Spleen (tissue), 7 donors: ENCODE measurements around the gene PLCB3.

Experiments
- CTCF ChIP-seq, 11 experiments: fragments of 200-600 bp in 7 of 11; fragments of 450-650 bp in 4 of 11; sonication (generic) in 4 of 11; IDR thresholded peaks in 8 of 11; conservative IDR thresholded peaks in 3 of 11; 1 replicate in 7 of 11; 2 replicates in 4 of 11; pipeline versions ENCODE4 v1.4.0 to v1.8.0; 2016 to 2021; ENCODE audit warnings: antibody characterized with exemption in 11 of 11, inconsistent platforms in 4 of 11, mild to moderate bottlenecking in 1 of 11
- POLR2A ChIP-seq, 3 donors: fragments of 450-650 bp; IDR thresholded peaks; one replicate each; pipeline ENCODE4 v1.5.1; 2017; ENCODE audit warnings: antibody characterized with exemption in 3 of 3, mild to moderate bottlenecking in 1 of 3
- donor health status: DM: no; HTN: no; CAD: no; lungs with moderate emphysema.
- donor health status: DM: no; HTN: no; CAD: no.
- donor health status: DM: no; HTN: no; CAD: no.

DNA sequence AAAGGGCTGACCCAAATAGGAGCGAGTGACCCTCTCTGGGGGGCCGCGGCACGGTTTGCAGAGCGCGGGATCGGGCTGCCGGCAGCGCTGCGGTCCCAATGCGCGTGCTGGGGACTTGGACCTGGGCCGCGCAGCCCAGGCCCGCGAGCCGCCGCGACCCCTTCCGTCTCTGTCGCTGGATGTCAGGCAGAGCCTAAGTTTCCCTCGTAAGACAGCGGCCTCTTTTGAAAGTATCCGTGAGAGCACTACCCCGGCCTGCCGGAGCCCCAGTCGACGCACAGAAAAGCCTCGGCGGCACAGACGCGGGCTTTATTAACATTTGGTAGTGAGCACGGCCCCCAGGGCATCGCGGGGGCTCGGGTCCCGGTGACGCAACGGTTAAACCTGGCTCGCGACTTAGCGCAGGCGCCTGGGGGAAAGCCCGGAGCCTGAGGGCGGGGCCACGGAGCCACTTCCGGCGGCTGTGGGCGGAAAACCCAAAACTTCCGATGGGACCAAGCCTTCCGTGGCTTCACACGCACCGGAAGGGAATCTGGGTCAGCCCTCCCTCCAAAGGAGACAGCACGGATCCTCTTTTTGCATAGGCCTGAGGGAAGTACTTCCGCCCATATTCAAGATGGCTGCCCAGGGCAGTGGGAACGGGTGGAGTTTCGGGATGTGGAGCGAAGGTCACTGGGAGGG is 18.4 kb downstream of the PLCB3 start:
- peak in 6 of 11 experiments; percentile 7 to 36 (median 22) for TF ChIP-seq CTCF (IDR thresholded peaks at IDR 0.05 in 8 of 11, conservative IDR thresholded peaks at IDR 0.05 in 3 of 11)
- peak in 2 of 3 donors; percentile 25 to 33 for TF ChIP-seq POLR2A (IDR thresholded peaks at IDR 0.05)
